ENCODE data around the gene SEMA4C.

Gene SEMA4C

DNA sequence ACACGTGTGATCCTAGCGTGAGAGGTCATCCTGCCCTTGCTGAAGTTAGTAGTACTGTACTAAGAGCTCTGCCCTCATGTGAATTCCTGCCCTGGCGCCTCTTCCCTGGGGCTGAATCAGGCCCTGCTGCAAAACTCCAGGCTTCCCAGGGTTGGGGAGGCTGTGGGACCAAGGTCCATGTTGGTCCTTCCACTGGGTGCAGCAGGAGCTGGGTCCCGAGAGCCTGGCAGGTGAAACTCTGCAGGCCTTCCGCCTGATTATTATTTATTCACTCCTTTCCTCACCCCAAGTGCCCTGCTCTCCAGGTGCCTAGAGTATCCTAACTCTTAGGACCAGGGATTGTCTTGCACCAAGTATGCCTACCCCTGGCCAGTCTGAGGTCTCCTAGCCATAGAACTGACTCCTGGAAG is 59.1 kb downstream of the SEMA4C start:
- no peak for TF ChIP-seq CTCF (IDR thresholded peaks at IDR 0.05)
- Histone ChIP-seq H3K27ac (no peak overlapping the region), H3K4me3 (no peak overlapping the region)
- no peak for DNase-seq (ENCODE audit: low spot score)

GRCh38 chr2:96809951-96810782 is 59.7 kb downstream of the SEMA4C start:
- DNase-seq (ENCODE audit: low spot score), result no peak
- Histone ChIP-seq H3K27ac (no peak overlapping the region), H3K4me3 (no peak overlapping the region)
- no peak for TF ChIP-seq CTCF (IDR thresholded peaks at IDR 0.05)

Data from coronary artery (tissue), 2 donors.